GM23338 (cell line): Measurements from ENCODE around the gene ARHGEF28. TPM values are rescaled to one million over a fixed set of nuclear protein-coding genes. Genes with fewer than 3 reads are reported as not detected.

Source experiments
- ATAC-seq: fragments of 200-7000 bp; cut with Tn5 transposase; 3 replicates; pipeline ENCODE4 v1.9.1; 2020
- DNase-seq: peaks from one replicate; pipeline ENCODE4 v3.0.0-alpha.2; 2015; ENCODE audit warnings: low spot score
- H2AFZ ChIP-seq: fragments of 200-600 bp; sonication (generic); 2 replicates; pipeline ENCODE4 v1.8.0; 2016; ENCODE audit warnings: antibody characterized with exemption, mild to moderate bottlenecking, moderate library complexity
- H3F3A ChIP-seq: fragments of 200-600 bp; sonication (generic); replicated peaks from 2 replicates; pipeline ENCODE4 v1.8.0; 2017; ENCODE audit warnings: antibody characterized with exemption, mixed run types, low read depth
- H3K27ac ChIP-seq: fragments of 200-600 bp; sonication (generic); 2 replicates; pipeline ENCODE4 v1.6.1; 2016; ENCODE audit warnings: low read depth
- H3K27me3 ChIP-seq: fragments of 200-600 bp; sonication (generic); 2 replicates; pipeline ENCODE4 v1.8.0; 2016; ENCODE audit warnings: mild to moderate bottlenecking, mixed run types, moderate library complexity; ENCODE audit not compliant: insufficient read depth
- H3K36me3 ChIP-seq: fragments of 200-600 bp; sonication (generic); 2 replicates; pipeline ENCODE4 v1.8.0; 2016; ENCODE audit warnings: mild to moderate bottlenecking; ENCODE audit not compliant: insufficient read depth
- H3K4me1 ChIP-seq: fragments of 200-600 bp; sonication (generic); 2 replicates; pipeline ENCODE4 v1.8.0; 2016; ENCODE audit warnings: mild to moderate bottlenecking, moderate library complexity; ENCODE audit not compliant: insufficient read depth
- H3K4me2 ChIP-seq: fragments of 200-600 bp; sonication (generic); 2 replicates; pipeline ENCODE4 v1.7.1; 2017; ENCODE audit warnings: mixed run types
- H3K4me3 ChIP-seq: fragments of 200-600 bp; sonication (generic); 2 replicates; pipeline ENCODE4 v1.6.1; 2016; ENCODE audit warnings: mixed run types
- H3K79me2 ChIP-seq: fragments of 200-600 bp; sonication (generic); replicated peaks from 2 replicates; pipeline ENCODE4 v1.8.0; 2017; ENCODE audit warnings: mild to moderate bottlenecking; ENCODE audit not compliant: insufficient read depth
- H3K9me2 ChIP-seq: fragments of 200-600 bp; sonication (generic); 2 replicates; pipeline ENCODE4 v1.8.0; 2017; ENCODE audit not compliant: insufficient read depth
- H4K20me1 ChIP-seq: fragments of 200-600 bp; sonication (generic); replicated peaks from 2 replicates; pipeline ENCODE4 v1.8.0; 2017; ENCODE audit warnings: mild to moderate bottlenecking; ENCODE audit not compliant: insufficient read depth
- H3K27ac Mint-ChIP-seq: 2 replicates; pipeline ENCODE4 v1.8.0; 2020; ENCODE audit warnings: inconsistent platforms, mild to moderate bottlenecking, moderate library complexity, mixed read lengths
- H3K27me3 Mint-ChIP-seq: 3 replicates; pipeline ENCODE4 v1.8.0; 2022; ENCODE audit warnings: low read depth, mild to moderate bottlenecking, moderate library complexity, mixed read lengths, inconsistent platforms; ENCODE audit not compliant: insufficient read depth, poor library complexity
- H3K36me3 Mint-ChIP-seq: 3 replicates; pipeline ENCODE4 v1.8.0; 2021; ENCODE audit warnings: low read depth, mild to moderate bottlenecking, inconsistent platforms, moderate library complexity, mixed read lengths
- H3K4me1 Mint-ChIP-seq: 3 replicates; pipeline ENCODE4 v1.8.0; 2020; ENCODE audit warnings: mild to moderate bottlenecking, inconsistent platforms, mixed read lengths
- H3K4me3 Mint-ChIP-seq: 3 replicates; pipeline ENCODE4 v1.8.0; 2021; ENCODE audit warnings: moderate library complexity, mild to moderate bottlenecking, inconsistent platforms, mixed read lengths
- H3K9me3 Mint-ChIP-seq: 3 replicates; pipeline ENCODE4 v1.8.0; 2020; ENCODE audit warnings: moderate library complexity, mild to moderate bottlenecking, inconsistent platforms, mixed read lengths
- CREB1 ChIP-seq: fragments of 250-450 bp; sonication (Bioruptor Pico); IDR thresholded peaks from 2 replicates; pipeline ENCODE4 v1.5.0; 2020; ENCODE audit warnings: low read depth, mild to moderate bottlenecking, moderate library complexity
- EZH2 ChIP-seq: fragments of 200-600 bp; sonication (generic); IDR thresholded peaks from one replicate; pipeline ENCODE4 v1.8.0; 2017; ENCODE audit warnings: antibody characterized with exemption, mild to moderate bottlenecking, low read depth; ENCODE audit not compliant: unreplicated experiment
- EZH2phosphoT487 ChIP-seq: fragments of 200-600 bp; sonication (generic); IDR thresholded peaks from one replicate; pipeline ENCODE4 v1.8.1; 2018; ENCODE audit warnings: antibody characterized with exemption; ENCODE audit not compliant: unreplicated experiment
- JUNB ChIP-seq: IDR thresholded peaks from one replicate; pipeline ENCODE4 v1.6.1; 2016; ENCODE audit warnings: antibody characterized with exemption; ENCODE audit not compliant: unreplicated experiment
- NANOG ChIP-seq: IDR thresholded peaks from 2 replicates; pipeline ENCODE4 v1.6.1; 2016; ENCODE audit warnings: antibody characterized with exemption, borderline replicate concordance
- POLR2AphosphoS5 ChIP-seq: IDR thresholded peaks from 2 replicates; pipeline ENCODE4 v1.6.1; 2016; ENCODE audit warnings: antibody characterized with exemption, low read depth
- STAT1 ChIP-seq: IDR thresholded peaks from one replicate; pipeline ENCODE4 v1.6.1; 2016; ENCODE audit warnings: antibody characterized with exemption; ENCODE audit not compliant: unreplicated experiment
- ZNF114 ChIP-seq: fragments of 250-450 bp; sonication (Bioruptor Pico); IDR thresholded peaks from 2 replicates; pipeline ENCODE4 v1.5.0; 2020; ENCODE audit warnings: mild to moderate bottlenecking, moderate library complexity
- ZNF331 ChIP-seq: fragments of 250-450 bp; sonication (Bioruptor Pico); IDR thresholded peaks from 2 replicates; pipeline ENCODE4 v1.5.0; 2020; ENCODE audit warnings: low read depth, mild to moderate bottlenecking, moderate library complexity
- polyA plus RNA-seq: library from polyadenylated mRNA; unstranded; fragments of >200 nt; fragmentation: Nextera tagmentation; extraction: Ambion mirVana; gene quantifications from 2 replicates; pipeline ENCODE4 v1.2.1, GENCODE V29; 2016
- total RNA-seq: library from RNA; depleted of rRNA; stranded (reverse); fragments of >200 nt; shearing (Covaris generic); gene quantifications from 2 replicates; pipeline ENCODE4 v1.2.3, GENCODE V29; 2014
- TF ChIP-seq, protein P1 (sequence below), 2 experiments: fragments of 200-600 bp in 1 of 2; sonication (generic) in 1 of 2; conservative IDR thresholded peaks; 2 replicates each; pipeline versions ENCODE4 v1.5.1 to v1.6.1; 2016 to 2017; ENCODE audit warnings: antibody characterized with exemption in 2 of 2, low read depth in 2 of 2, mild to moderate bottlenecking in 2 of 2, moderate library complexity in 1 of 2
- TF ChIP-seq, protein P2 (sequence below): IDR thresholded peaks from 2 replicates; pipeline ENCODE4 v1.6.1; 2016; ENCODE audit warnings: antibody characterized with exemption
- TF ChIP-seq, protein P3 (sequence below): IDR thresholded peaks from one replicate; pipeline ENCODE4 v1.6.1; 2018; ENCODE audit warnings: antibody characterized with exemption; ENCODE audit not compliant: unreplicated experiment
- TF ChIP-seq, protein P4 (sequence below): fragments of 250-450 bp; sonication (Bioruptor Pico); IDR thresholded peaks from 2 replicates; pipeline ENCODE4 v1.5.0; 2020; ENCODE audit warnings: mild to moderate bottlenecking, moderate library complexity

Gene ARHGEF28
- total and polyA plus RNA-seq, 2 experiments from 2014 or later: 0.39 to 1.0 TPM

DNA sequence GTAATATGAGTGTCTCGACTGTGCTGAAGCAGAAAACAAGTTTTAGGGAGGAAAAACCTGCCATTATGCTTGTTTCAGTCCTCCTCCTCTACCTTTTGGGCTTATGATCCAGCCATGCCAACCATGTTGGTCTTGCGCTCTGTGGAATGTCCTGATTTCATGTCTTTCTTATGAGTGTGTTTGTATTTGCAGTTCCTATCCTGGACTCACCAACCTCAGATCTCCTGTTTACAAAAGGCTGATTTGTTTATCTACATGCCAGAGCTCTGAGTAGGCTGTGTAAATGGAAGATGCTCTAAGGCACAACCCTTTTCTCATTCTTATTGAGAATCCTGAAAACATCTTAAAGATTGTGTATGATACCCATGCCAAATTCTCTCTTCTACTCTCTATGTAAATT is 138.6 kb downstream of the ARHGEF28 start:
- Histone ChIP-seq H3K4me2 (no peak overlapping the region), H3K36me3 (no peaks in the 10 kb centered on the region), H3K4me1 (no peaks in the 10 kb centered on the region), H3F3A (no peaks in the 10 kb centered on the region), H3K79me2 (no peaks in the 10 kb centered on the region), H3K27me3 (no peaks in the 10 kb centered on the region), H2AFZ (no peak overlapping the region), H3K4me3 (no peak overlapping the region), H3K27ac (no peak overlapping the region), H3K9me2 (no peaks in the 10 kb centered on the region), H4K20me1 (no peaks in the 10 kb centered on the region)
- H3K9me3 Mint-ChIP-seq: peaks cover 33% of the 10 kb centered on the region
- no peak overlapping the region for H3K4me3 Mint-ChIP-seq
- TF ChIP-seq CREB1 (CRISPR knock-in tag) (no peak), JUNB (no peak), EZH2phosphoT487 (no peak), STAT1 (no peak), ZNF114 (CRISPR knock-in tag) (no peak), EZH2 (no peak), POLR2AphosphoS5 (no peak), NANOG (no peak), ZNF331 (CRISPR knock-in tag) (no peak)
- TF ChIP-seq, protein P1, sequence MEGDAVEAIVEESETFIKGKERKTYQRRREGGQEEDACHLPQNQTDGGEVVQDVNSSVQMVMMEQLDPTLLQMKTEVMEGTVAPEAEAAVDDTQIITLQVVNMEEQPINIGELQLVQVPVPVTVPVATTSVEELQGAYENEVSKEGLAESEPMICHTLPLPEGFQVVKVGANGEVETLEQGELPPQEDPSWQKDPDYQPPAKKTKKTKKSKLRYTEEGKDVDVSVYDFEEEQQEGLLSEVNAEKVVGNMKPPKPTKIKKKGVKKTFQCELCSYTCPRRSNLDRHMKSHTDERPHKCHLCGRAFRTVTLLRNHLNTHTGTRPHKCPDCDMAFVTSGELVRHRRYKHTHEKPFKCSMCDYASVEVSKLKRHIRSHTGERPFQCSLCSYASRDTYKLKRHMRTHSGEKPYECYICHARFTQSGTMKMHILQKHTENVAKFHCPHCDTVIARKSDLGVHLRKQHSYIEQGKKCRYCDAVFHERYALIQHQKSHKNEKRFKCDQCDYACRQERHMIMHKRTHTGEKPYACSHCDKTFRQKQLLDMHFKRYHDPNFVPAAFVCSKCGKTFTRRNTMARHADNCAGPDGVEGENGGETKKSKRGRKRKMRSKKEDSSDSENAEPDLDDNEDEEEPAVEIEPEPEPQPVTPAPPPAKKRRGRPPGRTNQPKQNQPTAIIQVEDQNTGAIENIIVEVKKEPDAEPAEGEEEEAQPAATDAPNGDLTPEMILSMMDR (conservative IDR thresholded peaks at IDR 0.05; ENCODE audit: low read depth in 2 of 2): no peak
- TF ChIP-seq, protein P2, sequence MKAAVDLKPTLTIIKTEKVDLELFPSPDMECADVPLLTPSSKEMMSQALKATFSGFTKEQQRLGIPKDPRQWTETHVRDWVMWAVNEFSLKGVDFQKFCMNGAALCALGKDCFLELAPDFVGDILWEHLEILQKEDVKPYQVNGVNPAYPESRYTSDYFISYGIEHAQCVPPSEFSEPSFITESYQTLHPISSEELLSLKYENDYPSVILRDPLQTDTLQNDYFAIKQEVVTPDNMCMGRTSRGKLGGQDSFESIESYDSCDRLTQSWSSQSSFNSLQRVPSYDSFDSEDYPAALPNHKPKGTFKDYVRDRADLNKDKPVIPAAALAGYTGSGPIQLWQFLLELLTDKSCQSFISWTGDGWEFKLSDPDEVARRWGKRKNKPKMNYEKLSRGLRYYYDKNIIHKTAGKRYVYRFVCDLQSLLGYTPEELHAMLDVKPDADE: no peak
- TF ChIP-seq, protein P3, sequence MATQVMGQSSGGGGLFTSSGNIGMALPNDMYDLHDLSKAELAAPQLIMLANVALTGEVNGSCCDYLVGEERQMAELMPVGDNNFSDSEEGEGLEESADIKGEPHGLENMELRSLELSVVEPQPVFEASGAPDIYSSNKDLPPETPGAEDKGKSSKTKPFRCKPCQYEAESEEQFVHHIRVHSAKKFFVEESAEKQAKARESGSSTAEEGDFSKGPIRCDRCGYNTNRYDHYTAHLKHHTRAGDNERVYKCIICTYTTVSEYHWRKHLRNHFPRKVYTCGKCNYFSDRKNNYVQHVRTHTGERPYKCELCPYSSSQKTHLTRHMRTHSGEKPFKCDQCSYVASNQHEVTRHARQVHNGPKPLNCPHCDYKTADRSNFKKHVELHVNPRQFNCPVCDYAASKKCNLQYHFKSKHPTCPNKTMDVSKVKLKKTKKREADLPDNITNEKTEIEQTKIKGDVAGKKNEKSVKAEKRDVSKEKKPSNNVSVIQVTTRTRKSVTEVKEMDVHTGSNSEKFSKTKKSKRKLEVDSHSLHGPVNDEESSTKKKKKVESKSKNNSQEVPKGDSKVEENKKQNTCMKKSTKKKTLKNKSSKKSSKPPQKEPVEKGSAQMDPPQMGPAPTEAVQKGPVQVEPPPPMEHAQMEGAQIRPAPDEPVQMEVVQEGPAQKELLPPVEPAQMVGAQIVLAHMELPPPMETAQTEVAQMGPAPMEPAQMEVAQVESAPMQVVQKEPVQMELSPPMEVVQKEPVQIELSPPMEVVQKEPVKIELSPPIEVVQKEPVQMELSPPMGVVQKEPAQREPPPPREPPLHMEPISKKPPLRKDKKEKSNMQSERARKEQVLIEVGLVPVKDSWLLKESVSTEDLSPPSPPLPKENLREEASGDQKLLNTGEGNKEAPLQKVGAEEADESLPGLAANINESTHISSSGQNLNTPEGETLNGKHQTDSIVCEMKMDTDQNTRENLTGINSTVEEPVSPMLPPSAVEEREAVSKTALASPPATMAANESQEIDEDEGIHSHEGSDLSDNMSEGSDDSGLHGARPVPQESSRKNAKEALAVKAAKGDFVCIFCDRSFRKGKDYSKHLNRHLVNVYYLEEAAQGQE: no peak
- TF ChIP-seq, protein P4, sequence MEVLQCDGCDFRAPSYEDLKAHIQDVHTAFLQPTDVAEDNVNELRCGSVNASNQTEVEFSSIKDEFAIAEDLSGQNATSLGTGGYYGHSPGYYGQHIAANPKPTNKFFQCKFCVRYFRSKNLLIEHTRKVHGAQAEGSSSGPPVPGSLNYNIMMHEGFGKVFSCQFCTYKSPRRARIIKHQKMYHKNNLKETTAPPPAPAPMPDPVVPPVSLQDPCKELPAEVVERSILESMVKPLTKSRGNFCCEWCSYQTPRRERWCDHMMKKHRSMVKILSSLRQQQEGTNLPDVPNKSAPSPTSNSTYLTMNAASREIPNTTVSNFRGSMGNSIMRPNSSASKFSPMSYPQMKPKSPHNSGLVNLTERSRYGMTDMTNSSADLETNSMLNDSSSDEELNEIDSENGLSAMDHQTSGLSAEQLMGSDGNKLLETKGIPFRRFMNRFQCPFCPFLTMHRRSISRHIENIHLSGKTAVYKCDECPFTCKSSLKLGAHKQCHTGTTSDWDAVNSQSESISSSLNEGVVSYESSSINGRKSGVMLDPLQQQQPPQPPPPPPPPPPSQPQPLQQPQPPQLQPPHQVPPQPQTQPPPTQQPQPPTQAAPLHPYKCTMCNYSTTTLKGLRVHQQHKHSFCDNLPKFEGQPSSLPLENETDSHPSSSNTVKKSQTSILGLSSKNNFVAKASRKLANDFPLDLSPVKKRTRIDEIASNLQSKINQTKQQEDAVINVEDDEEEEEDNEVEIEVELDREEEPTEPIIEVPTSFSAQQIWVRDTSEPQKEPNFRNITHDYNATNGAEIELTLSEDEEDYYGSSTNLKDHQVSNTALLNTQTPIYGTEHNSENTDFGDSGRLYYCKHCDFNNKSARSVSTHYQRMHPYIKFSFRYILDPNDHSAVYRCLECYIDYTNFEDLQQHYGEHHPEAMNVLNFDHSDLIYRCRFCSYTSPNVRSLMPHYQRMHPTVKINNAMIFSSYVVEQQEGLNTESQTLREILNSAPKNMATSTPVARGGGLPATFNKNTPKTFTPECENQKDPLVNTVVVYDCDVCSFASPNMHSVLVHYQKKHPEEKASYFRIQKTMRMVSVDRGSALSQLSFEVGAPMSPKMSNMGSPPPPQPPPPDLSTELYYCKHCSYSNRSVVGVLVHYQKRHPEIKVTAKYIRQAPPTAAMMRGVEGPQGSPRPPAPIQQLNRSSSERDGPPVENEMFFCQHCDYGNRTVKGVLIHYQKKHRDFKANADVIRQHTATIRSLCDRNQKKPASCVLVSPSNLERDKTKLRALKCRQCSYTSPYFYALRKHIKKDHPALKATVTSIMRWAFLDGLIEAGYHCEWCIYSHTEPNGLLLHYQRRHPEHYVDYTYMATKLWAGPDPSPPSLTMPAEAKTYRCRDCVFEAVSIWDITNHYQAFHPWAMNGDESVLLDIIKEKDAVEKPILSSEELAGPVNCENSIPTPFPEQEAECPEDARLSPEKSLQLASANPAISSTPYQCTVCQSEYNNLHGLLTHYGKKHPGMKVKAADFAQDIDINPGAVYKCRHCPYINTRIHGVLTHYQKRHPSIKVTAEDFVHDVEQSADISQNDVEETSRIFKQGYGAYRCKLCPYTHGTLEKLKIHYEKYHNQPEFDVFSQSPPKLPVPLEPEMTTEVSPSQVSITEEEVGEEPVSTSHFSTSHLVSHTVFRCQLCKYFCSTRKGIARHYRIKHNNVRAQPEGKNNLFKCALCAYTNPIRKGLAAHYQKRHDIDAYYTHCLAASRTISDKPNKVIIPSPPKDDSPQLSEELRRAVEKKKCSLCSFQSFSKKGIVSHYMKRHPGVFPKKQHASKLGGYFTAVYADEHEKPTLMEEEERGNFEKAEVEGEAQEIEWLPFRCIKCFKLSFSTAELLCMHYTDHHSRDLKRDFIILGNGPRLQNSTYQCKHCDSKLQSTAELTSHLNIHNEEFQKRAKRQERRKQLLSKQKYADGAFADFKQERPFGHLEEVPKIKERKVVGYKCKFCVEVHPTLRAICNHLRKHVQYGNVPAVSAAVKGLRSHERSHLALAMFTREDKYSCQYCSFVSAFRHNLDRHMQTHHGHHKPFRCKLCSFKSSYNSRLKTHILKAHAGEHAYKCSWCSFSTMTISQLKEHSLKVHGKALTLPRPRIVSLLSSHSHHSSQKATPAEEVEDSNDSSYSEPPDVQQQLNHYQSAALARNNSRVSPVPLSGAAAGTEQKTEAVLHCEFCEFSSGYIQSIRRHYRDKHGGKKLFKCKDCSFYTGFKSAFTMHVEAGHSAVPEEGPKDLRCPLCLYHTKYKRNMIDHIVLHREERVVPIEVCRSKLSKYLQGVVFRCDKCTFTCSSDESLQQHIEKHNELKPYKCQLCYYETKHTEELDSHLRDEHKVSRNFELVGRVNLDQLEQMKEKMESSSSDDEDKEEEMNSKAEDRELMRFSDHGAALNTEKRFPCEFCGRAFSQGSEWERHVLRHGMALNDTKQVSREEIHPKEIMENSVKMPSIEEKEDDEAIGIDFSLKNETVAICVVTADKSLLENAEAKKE: no peak
- DNase-seq (no peak), ATAC-seq (no peak)
- no peaks in the 10 kb centered on the region for H3K27me3 Mint-ChIP-seq
- peaks cover 17% of the 10 kb centered on the region; the same call in 2 of the 3 replicates for H3K36me3 Mint-ChIP-seq
- no peaks in the 10 kb centered on the region for H3K4me1 Mint-ChIP-seq
- H3K27ac Mint-ChIP-seq: no peak overlapping the region
